ENCODE data around the gene ADAM22.
"Not testable (repeated sequence)": the region's sequence is repeated elsewhere in the genome, so short reads cannot be mapped to it uniquely, and the experiment has no call there.

ADAM22 gene

GRCh38 chr7:87933953-87934698, at the start of gene ADAM22:
ADAM22 (plus strand) TSS chr7:87934251; CDS start chr7:87934466, 215 bp downstream.
- peak; percentile 83 for DNase-seq

- DNase-seq, result no peak
Observed at GRCh38 chr7:87885018-87885417, 49.0 kb upstream of the ADAM22 start.

- peak; percentile 19 for DNase-seq
Observed at GRCh38 chr7:87886875-87887274, 47.2 kb upstream of the ADAM22 start.

DNA sequence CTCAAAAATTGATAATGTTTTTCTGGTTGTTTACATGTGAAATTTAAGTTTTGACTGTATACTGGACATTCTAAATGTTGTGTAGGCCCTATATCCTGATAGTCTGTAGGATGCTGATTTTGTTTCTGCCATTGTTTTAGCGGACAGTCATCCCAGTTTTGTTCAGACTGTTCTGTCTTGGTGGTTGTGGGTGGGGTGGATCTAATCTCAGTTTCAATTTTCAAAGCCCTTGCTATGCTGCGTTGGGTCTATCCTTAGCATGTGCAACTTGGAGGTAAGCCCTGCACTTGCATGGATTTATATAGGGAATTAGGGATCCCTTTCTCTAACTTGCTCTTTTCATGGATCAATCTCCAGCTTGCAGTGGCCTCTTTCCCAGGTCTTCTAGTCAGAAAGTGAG, 38.7 kb upstream of the ADAM22 start:
- DNase-seq, result no peak

GRCh38 chr7:87899255-87899654, 34.8 kb upstream of the ADAM22 start:
- DNase-seq, result no peak

DNA sequence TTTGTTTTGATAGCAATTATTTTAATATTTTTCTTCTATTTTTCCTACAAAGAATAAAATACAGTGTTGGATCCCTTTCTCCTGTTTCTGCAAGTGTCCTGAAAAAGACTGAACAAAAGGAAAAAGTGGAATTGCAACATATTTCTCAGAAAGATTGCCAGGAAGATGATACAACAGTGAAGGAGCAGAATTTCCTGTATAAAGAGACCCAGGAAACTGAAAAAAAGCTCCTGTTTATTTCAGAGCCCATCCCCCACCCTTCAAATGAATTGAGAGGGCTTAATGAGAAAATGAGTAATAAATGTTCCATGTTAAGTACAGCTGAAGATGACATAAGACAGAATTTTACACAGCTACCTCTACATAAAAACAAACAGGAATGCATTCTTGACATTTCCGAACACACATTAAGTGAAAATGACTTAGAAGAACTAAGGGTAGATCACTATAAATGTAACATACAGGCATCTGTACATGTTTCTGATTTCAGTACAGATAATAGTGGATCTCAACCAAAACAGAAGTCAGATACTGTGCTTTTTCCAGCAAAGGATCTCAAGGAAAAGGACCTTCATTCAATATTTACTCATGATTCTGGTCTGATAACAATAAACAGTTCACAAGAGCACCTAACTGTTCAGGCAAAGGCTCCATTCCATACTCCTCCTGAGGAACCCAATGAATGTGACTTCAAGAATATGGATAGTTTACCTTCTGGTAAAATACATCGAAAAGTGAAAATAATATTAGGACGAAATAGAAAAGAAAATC, 26.7 kb upstream of the ADAM22 start:
- not testable (repeated sequence) for DNase-seq

DNA sequence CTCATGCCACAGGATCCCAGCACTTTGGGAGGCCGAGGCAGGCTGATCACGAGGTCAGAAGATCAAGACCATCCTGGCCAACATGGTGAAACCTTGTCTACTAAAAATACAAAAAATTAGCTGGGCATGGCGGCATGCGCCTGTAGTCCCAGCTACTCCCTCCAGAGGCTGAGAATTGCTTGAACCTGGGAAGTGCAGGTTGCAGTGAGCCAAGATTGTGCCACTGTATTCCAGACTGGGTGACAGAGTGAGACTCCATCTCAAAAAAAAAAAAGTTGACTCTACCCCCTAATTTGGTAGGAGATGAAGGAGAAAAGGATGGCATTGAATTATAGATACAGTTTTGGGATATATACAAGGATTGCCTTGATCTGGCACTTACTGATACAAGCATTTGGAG, 25.2 kb upstream of the ADAM22 start:
- DNase-seq, result not testable (repeated sequence)

- DNase-seq, result peak; percentile 52
Observed at GRCh38 chr7:87912121-87912520, 21.9 kb upstream of the ADAM22 start.

DNA sequence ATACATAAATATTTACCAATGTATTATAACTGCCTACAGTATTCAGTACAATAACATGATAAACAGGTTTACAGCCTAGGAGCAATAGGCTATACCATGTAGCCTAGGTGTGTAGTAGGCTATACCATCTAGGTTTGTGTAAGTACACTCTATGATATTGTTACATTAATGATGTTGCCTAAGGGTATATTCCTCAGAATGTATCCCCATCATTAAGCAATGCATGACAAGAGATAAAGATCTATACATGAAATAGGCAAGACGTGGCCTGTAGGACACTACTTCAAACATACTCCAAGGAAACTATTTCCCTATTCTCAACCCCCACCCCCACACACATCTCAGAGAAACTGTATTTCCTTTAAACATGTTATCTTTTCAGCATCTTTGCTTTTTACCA, 15.3 kb upstream of the ADAM22 start:
- no peak for DNase-seq

- no peak for DNase-seq
Observed at GRCh38 chr7:87919875-87920274, 14.2 kb upstream of the ADAM22 start.

DNA sequence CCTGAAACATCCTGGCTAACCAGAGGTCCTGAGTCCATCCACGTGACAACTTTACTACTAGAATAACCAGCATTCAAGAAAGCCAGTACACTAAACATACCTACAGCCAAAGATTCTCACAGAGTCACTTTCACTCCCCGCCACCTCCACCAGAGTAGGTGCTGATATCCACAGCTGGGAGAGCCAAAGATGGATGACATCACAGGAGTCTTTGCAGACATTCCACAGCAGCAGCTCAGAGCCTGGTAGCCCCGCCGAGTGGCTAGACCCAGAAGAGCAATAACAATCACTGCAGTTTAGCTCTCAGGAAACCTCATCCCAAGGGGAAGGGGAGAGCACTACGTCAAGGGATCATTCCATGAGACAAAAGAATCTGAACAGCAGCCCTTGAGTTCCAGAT, 13.5 kb upstream of the ADAM22 start:
- no peak for DNase-seq

- not testable (repeated sequence) for DNase-seq
Observed at GRCh38 chr7:87922759-87923395, 11.2 kb upstream of the ADAM22 start.

GRCh38 chr7:87926581-87927461, 7.2 kb upstream of the ADAM22 start:
- peak; percentile 62 for DNase-seq

DNA sequence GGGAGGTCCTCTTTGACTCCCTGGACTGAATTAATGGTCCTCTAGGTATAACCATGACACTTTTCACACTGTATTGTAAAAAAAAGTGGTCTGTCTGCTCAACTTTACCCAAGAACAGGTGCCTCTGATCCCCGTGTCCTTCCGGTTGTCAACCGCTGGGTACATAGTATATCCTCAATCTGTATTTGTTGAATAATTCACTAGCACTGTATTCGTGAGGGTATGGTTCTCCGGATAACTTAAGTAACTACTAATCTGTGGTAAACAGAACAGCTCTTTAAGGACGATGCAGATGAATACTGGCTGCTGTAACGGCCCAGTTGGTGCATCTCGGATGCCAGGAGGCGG, 472 bp upstream of the ADAM22 start:
- DNase-seq, result no peak

DNA sequence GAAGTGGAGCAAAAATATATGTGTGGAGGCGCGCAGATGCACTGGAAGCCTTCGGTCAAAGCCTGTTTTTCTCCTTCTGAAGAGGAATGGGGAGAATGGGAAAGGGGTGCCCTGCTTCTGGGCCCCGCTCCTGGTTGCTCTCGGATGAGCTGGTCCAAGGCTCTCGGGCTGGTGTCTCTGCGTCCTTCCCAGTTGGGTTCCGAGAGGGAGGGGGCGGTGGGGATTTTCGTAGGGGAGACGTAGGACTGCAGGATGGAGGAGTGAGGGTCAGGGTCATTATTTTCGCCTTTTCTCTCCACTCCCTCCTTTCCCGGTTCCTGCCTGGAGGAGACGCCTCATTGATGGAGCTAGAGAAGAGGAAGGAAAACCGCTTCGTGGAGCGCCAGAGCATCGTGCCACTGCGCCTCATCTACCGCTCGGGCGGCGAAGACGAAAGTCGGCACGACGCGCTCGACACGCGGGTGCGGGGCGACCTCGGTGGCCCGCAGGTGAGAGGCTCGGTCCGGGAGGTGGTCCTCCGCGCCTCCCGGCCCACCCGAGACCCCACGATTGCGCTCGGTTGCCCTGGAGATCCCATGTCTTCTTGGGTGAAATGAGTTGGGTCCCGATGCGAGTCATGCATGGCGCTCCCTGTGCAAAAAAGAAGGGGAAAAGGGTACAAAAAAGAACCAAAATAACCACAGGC, 790 bp downstream of the ADAM22 start:
- DNase-seq, result no peak

DNA sequence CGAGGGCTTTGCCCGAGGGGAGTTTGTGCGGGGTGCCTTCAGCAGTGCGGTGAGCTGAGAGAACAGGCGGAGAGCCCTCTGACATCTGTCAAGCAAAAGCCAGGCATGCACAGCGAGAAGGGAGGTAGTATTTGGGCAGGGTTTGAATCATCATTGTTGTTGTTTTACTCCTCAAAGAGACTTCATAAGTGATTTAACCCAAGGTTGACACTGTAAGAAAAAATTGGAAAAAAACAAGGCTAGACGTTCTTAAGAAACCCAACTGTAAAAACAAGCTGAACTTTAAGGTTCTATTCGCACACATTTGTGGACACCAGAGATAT, 1.3 kb downstream of the ADAM22 start:
- no peak for DNase-seq

- DNase-seq, result no peak
Observed at GRCh38 chr7:87941138-87941537, 7.1 kb downstream of the ADAM22 start.

DNA sequence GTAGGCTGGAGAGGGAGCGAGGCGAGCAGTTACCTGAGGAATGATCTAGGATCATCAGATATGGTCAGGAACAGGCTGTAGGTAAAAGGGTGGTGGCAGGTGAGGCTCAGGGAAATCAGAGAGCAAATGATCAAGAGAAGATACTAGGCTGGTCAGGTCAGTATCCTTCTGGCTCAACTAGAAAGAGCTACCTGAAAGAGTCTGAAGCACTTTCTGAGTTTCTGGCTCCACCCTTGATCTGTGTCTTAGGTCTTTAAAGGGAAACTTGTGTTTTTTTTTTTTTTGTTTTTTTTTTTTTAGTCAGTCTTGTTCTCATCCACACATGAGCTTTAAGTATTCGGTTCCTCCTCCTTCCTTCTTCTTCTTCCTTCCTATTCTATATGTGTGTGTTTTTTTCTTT, 10.5 kb downstream of the ADAM22 start:
- no peak for DNase-seq

- DNase-seq, result not testable (repeated sequence)
Observed at GRCh38 chr7:87945926-87946325, 11.9 kb downstream of the ADAM22 start.

GRCh38 chr7:87948371-87948770, 14.3 kb downstream of the ADAM22 start:
- DNase-seq, result no peak

GRCh38 chr7:87959336-87959735, 25.3 kb downstream of the ADAM22 start:
- no peak for DNase-seq

- DNase-seq, result no peak
Observed at GRCh38 chr7:87960239-87960638, 26.2 kb downstream of the ADAM22 start.

GRCh38 chr7:87961754-87962153, 27.7 kb downstream of the ADAM22 start:
- DNase-seq, result no peak
